ENCODE data around the gene DUXA.
"Not testable (repeated sequence)": the region's sequence is repeated elsewhere in the genome, so short reads cannot be mapped to it uniquely, and the experiment has no call there.

The DUXA gene

DNA sequence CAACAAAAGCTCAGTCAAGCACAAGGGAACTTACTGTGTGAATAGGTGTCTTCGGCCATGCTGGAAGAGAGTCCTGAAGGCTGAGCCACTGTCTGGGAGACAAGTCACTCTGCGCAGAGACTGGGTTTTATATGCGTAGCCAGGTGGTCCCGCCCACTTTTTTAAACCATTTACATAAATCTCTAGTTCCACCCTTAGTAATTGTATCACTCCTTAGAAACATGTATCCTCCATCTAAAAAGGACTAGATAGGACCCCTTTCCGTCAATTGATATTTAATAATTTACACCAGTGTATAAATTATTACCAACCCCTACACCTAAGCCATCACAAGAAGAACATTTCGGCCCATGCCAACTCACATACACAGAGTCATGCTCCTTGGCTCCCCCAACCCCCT, at the start of gene DUXA:
Gene DUXA (minus strand): TSS at position 101 of the 400 bp plus-strand sequence. CDS start 42 bp downstream, at position 59.
- DNase-seq (ENCODE audit: extremely low spot score) = no peak
- POLR2A ChIA-PET = no interaction called here
- TF ChIP-seq, protein P1, sequence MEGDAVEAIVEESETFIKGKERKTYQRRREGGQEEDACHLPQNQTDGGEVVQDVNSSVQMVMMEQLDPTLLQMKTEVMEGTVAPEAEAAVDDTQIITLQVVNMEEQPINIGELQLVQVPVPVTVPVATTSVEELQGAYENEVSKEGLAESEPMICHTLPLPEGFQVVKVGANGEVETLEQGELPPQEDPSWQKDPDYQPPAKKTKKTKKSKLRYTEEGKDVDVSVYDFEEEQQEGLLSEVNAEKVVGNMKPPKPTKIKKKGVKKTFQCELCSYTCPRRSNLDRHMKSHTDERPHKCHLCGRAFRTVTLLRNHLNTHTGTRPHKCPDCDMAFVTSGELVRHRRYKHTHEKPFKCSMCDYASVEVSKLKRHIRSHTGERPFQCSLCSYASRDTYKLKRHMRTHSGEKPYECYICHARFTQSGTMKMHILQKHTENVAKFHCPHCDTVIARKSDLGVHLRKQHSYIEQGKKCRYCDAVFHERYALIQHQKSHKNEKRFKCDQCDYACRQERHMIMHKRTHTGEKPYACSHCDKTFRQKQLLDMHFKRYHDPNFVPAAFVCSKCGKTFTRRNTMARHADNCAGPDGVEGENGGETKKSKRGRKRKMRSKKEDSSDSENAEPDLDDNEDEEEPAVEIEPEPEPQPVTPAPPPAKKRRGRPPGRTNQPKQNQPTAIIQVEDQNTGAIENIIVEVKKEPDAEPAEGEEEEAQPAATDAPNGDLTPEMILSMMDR (IDR thresholded peaks at IDR 0.05; ENCODE audit: control extremely low read depth, extremely low read depth, low read depth, missing control alignments) = no peak
- CTCF ChIA-PET = no interaction called here

DNA sequence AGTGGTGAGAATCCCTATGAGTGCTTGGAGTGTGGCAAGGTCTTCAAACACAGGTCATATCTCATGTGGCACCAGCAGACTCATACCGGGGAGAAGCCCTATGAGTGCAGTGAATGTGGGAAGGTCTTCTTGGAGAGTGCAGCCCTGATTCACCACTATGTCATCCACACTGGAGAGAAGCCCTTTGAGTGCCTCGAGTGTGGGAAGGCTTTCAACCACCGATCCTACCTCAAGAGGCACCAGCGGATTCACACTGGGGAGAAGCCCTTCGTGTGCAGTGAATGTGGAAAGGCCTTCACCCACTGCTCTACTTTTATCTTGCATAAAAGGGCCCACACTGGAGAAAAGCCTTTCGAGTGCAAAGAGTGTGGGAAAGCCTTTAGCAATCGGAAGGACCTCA, 44.8 kb upstream of the DUXA start:
- CTCF ChIA-PET = no interaction called here
- DNase-seq (ENCODE audit: extremely low spot score) = no peak
- TF ChIP-seq, protein P1 (IDR thresholded peaks at IDR 0.05; ENCODE audit: control extremely low read depth, extremely low read depth, low read depth, missing control alignments) = no peak
- POLR2A ChIA-PET = no interaction called here

DNA sequence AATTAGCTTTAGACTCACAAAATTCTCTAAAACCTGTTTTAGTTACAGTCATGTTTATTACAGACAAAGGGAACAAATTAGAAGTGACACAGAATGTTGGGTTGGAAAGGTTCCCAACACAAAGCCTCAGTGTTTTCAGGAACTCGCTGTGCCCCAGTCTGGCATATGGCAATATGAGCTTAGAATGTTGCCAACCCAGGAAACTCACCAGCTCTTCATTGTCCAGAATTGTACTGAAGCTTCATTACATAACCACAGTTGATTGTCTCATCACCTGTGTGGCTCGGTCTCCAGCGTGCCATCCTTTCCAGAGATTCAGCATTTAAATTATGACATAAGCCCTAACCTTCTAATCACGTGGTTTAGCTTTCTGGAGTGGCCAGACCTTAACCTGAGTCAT, 43.1 kb upstream of the DUXA start:
- ChIA-PET CTCF (no interaction called here), POLR2A (no interaction called here)
- TF ChIP-seq, protein P1 (IDR thresholded peaks at IDR 0.05; ENCODE audit: control extremely low read depth, extremely low read depth, low read depth, missing control alignments) = no peak
- DNase-seq (ENCODE audit: extremely low spot score) = no peak

DNA sequence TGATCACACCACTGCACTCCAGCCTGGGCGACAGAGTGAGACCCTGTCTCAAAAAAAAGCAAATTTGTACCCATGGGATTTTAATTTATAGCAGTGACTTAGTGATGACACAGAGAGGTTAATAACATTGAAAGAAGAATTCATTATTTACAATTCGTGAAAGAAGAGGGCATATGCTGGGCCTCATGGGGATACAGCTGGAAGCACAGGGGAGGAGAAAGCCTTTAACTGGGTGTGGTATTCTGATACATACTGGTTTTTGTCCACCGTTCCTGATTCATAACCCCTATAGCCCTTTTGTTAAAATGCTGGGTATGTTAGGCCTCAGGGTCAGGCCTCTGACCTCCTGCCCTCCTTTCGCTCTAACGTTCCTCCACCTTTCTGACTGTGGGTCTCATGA, 34.9 kb upstream of the DUXA start:
- CTCF ChIA-PET = interaction anchor here (1.6 kb wide), 1 partner anchor 11 kb away, joined by 3 read pairs; the partner anchor contains the start of gene ZNF264
- no peak for DNase-seq (ENCODE audit: extremely low spot score)
- TF ChIP-seq, protein P1 (IDR thresholded peaks at IDR 0.05; ENCODE audit: control extremely low read depth, extremely low read depth, low read depth, missing control alignments) = no peak
- POLR2A ChIA-PET = no interaction called here

DNA sequence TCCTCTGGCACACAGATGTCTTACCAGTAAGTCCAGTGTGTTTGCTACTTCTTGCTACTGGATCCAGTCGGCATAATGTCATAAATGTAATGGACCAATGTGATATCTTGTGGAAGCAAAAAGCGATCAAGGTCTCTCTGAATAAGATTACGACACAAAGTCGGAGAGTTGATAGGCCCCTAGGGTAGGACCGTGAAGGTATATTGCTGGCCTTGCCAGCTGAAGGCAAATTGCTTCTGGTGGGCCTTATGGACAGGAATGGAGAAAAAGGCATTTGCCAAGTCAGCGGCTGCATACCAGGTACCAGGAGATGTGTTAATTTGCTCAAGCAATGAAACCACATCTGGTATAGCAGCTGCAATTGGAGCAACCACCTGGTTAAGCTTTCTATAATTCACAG, 30.6 kb upstream of the DUXA start:
- CTCF ChIA-PET; POLR2A ChIA-PET; DNase-seq (ENCODE audit: extremely low spot score): not testable (repeated sequence)

DNA sequence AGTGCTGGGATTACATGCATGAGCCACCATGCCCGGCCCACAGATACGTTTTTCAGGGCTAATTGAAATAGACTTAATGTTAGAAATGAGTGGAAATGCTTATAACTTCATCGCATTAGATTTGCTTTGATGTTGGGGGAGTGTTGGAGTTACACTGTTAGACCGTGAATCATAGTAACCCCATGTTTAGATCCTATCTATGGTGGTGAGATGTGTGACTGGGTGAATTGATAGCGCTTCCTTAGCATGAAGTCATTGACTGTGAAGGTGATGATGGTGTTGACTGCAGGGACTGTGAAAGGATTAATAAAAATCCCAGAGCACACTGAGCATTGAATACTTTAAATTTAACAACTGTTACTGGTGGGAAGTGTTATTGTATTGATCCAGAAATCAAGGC, 25.7 kb upstream of the DUXA start:
- ChIA-PET CTCF (interaction anchor here (1.2 to 2.1 kb wide), 2 partner anchors 15 to 21 kb away, joined by 4 to 5 read pairs; no protein-coding TSS in a partner anchor), POLR2A (no interaction called here)
- no peak for DNase-seq (ENCODE audit: extremely low spot score)
- TF ChIP-seq, protein P1 (IDR thresholded peaks at IDR 0.05; ENCODE audit: control extremely low read depth, extremely low read depth, low read depth, missing control alignments) = no peak

DNA sequence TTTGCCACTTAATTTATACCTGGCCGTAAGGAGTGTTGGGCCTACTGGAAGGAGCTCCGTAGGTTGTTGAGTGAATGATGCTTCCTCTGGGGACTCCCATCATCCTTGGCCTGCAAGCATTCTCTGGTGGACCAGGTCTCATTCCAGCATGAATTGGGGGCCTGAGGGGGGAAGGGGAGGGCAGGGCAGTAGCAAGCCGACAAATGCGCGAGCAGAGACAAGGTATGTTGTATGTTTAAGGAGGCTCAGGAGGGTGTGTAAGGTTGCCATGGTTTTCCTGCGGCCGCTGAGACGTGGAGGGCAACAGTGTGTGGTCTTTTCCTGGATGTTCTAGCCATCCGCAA, 24.8 kb upstream of the DUXA start:
- POLR2A ChIA-PET = no interaction called here
- CTCF ChIA-PET = no interaction called here
- TF ChIP-seq, protein P1 (IDR thresholded peaks at IDR 0.05; ENCODE audit: control extremely low read depth, extremely low read depth, low read depth, missing control alignments) = no peak
- no peak for DNase-seq (ENCODE audit: extremely low spot score)
